ENCODE data around the gene COMMD9. TPM values are rescaled to one million over a fixed set of nuclear protein-coding genes. Genes with fewer than 3 reads are reported as not detected.
A peak's percentile ranks its signal among the peaks of the same experiment; 100 is the strongest.

COMMD9 gene
- polyA plus RNA-seq, 1 of the 3 experiments (the other 2 are of a cell fraction), result 44.2 TPM

DNA sequence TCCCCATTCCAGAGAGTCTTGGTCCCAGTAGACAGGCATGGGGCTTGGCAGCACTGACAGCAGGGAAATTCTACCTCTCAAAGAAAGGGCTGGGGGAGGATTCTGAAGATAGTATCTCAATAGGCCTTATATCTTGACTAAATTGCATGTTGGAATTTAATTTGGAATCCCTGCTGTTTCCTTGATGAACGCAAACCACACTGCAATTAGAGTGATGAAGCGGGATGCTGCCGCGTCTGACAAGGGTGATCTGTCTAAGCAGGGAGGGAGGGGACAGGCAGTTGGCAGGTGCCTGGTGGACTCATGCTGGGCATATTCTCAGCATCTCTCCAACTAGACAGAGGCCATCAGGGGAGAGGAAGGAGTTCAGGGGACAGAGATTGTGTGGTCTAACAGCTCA is 48.4 kb downstream of the COMMD9 start:
- no peak overlapping the region for H3K4me3 ChIP-seq (ENCODE audit: low read depth in 2 of 2, low read length in 1 of 2)
- no peaks in the 10 kb centered on the region for H3K36me3 ChIP-seq (replicated peaks in 1 of 2; ENCODE audit: control insufficient read depth in 1 of 2, insufficient read depth in 2 of 2, low read length in 1 of 2)
- no peak overlapping the region for H2AFZ ChIP-seq (ENCODE audit: low read depth)
- WGBS (ENCODE audit: low lambda C conversion rate), result 78% methylated on average over 4 of the region's 4 CpGs
- H3K4me1 ChIP-seq (ENCODE audit: control insufficient read depth in 1 of 2, insufficient read depth in 2 of 2, low read depth in 1 of 2, low read length in 1 of 2), result peaks cover 0 to 4% of the 10 kb centered on the region in 2 experiments; a peak in 1 of 4 replicates
- no peaks in the 10 kb centered on the region for H3K9me2 ChIP-seq
- TF ChIP-seq, protein P1, sequence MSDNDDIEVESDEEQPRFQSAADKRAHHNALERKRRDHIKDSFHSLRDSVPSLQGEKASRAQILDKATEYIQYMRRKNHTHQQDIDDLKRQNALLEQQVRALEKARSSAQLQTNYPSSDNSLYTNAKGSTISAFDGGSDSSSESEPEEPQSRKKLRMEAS (IDR thresholded peaks at IDR 0.05; ENCODE audit: low read depth), result no peak
- TF ChIP-seq EZH2phosphoT487 (IDR thresholded peaks at IDR 0.05; ENCODE audit: borderline replicate concordance, low read depth), result no peak
- no peak for TF ChIP-seq RAD21 (IDR thresholded peaks at IDR 0.05; ENCODE audit: low read length)
- TF ChIP-seq FOXJ3 (CRISPR knock-in tag; IDR thresholded peaks at IDR 0.05), result 0 out of 2 replicates have a peak, but pooled peaks have one; percentile 19
- TF ChIP-seq, protein P2, sequence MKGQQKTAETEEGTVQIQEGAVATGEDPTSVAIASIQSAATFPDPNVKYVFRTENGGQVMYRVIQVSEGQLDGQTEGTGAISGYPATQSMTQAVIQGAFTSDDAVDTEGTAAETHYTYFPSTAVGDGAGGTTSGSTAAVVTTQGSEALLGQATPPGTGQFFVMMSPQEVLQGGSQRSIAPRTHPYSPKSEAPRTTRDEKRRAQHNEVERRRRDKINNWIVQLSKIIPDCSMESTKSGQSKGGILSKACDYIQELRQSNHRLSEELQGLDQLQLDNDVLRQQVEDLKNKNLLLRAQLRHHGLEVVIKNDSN (IDR thresholded peaks at IDR 0.05; ENCODE audit: borderline replicate concordance, low read depth), result no peak
- TF ChIP-seq SIN3A (IDR thresholded peaks at IDR 0.05; ENCODE audit: borderline replicate concordance, low read depth, low read length), result no peak
- peak in 1 of 2 experiments; percentile 43; a peak in 1 of 4 replicates for TF ChIP-seq EP300 (IDR thresholded peaks at IDR 0.05; ENCODE audit: borderline replicate concordance in 1 of 2, low read depth in 1 of 2, low read length in 1 of 2)
- TF ChIP-seq GATA2 (CRISPR knock-in tag; IDR thresholded peaks at IDR 0.05), result peak; percentile 79
- TF ChIP-seq, protein P3, sequence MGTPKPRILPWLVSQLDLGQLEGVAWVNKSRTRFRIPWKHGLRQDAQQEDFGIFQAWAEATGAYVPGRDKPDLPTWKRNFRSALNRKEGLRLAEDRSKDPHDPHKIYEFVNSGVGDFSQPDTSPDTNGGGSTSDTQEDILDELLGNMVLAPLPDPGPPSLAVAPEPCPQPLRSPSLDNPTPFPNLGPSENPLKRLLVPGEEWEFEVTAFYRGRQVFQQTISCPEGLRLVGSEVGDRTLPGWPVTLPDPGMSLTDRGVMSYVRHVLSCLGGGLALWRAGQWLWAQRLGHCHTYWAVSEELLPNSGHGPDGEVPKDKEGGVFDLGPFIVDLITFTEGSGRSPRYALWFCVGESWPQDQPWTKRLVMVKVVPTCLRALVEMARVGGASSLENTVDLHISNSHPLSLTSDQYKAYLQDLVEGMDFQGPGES (IDR thresholded peaks at IDR 0.05; ENCODE audit: low read depth, low read length), result no peak
- no peak for TF ChIP-seq GABPA (IDR thresholded peaks at IDR 0.05; ENCODE audit: low read depth)
- TF ChIP-seq RCOR1 (IDR thresholded peaks at IDR 0.05; ENCODE audit: low read length), result peak; percentile 78; the same call in 1 of the 2 replicates
- no peak for TF ChIP-seq JUND (IDR thresholded peaks at IDR 0.05)
- TF ChIP-seq, protein P4, sequence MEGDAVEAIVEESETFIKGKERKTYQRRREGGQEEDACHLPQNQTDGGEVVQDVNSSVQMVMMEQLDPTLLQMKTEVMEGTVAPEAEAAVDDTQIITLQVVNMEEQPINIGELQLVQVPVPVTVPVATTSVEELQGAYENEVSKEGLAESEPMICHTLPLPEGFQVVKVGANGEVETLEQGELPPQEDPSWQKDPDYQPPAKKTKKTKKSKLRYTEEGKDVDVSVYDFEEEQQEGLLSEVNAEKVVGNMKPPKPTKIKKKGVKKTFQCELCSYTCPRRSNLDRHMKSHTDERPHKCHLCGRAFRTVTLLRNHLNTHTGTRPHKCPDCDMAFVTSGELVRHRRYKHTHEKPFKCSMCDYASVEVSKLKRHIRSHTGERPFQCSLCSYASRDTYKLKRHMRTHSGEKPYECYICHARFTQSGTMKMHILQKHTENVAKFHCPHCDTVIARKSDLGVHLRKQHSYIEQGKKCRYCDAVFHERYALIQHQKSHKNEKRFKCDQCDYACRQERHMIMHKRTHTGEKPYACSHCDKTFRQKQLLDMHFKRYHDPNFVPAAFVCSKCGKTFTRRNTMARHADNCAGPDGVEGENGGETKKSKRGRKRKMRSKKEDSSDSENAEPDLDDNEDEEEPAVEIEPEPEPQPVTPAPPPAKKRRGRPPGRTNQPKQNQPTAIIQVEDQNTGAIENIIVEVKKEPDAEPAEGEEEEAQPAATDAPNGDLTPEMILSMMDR (IDR thresholded peaks at IDR 0.05), result no peak
- H3K9me3 ChIP-seq, result no peaks in the 10 kb centered on the region
- H3F3A ChIP-seq (replicated peaks; ENCODE audit: insufficient read depth), result no peaks in the 10 kb centered on the region
- POLR2A ChIA-PET, result no interaction called here
- H3K79me2 ChIP-seq (ENCODE audit: insufficient read depth), result no peaks in the 10 kb centered on the region
- peak; percentile 39 for DNase-seq
- H3K4me2 ChIP-seq, result no peak overlapping the region
- no peak overlapping the region for H3K27ac ChIP-seq (ENCODE audit: low read depth in 2 of 2, low read length in 1 of 2)
- H4K20me1 ChIP-seq (ENCODE audit: insufficient read depth), result no peaks in the 10 kb centered on the region
- H3K27me3 ChIP-seq (ENCODE audit: insufficient read depth), result no peaks in the 10 kb centered on the region
- no peak overlapping the region for H3K9ac ChIP-seq
- CTCF ChIA-PET, result interaction anchor here (0.8 to 2.4 kb wide), 4 partner anchors 11 to 238 kb away, joined by 3 to 7 read pairs (median 6); no protein-coding TSS in a partner anchor

DNA sequence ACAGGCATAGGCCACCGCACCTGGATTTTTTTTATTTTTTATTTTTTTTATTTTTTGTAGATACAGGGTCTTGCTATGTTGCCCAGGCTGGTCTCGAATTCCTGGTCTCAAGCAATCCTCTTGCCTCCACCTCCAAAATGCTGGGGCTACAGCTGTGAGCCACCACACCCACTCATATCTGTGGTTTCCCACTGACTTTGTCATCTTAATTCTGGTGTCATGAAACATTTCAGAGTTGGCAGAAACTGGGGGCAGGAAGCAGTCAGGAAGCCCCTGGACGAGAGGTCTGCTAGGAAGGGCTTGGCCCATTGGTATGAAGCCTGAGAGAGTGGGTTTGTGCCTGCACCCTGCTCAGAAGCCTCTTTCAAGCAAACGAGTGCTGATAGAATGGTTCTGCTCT is 49.1 kb downstream of the COMMD9 start:
- DNase-seq, result no peak
- Histone ChIP-seq H3K9me3 (no peaks in the 10 kb centered on the region), H4K20me1 (ENCODE audit: insufficient read depth) (no peaks in the 10 kb centered on the region), H3K4me1 (ENCODE audit: control insufficient read depth in 1 of 2, insufficient read depth in 2 of 2, low read depth in 1 of 2, low read length in 1 of 2) (peaks cover 0 to 4% of the 10 kb centered on the region in 2 experiments; a peak in 1 of 4 replicates), H3K79me2 (ENCODE audit: insufficient read depth) (no peaks in the 10 kb centered on the region), H3K4me3 (ENCODE audit: low read depth in 2 of 2, low read length in 1 of 2) (no peak overlapping the region), H3K27ac (ENCODE audit: low read depth in 2 of 2, low read length in 1 of 2) (no peak overlapping the region), H3K9me2 (no peaks in the 10 kb centered on the region), H3K9ac (no peak overlapping the region), H3K27me3 (ENCODE audit: insufficient read depth) (no peaks in the 10 kb centered on the region), H3F3A (replicated peaks; ENCODE audit: insufficient read depth) (no peaks in the 10 kb centered on the region), H2AFZ (ENCODE audit: low read depth) (no peak overlapping the region), H3K4me2 (no peak overlapping the region), H3K36me3 (replicated peaks in 1 of 2; ENCODE audit: control insufficient read depth in 1 of 2, insufficient read depth in 2 of 2, low read length in 1 of 2) (no peaks in the 10 kb centered on the region)
- 78% methylated on average over 4 of the region's 4 CpGs for WGBS (ENCODE audit: low lambda C conversion rate)
- ChIA-PET POLR2A (no interaction called here), CTCF (interaction anchor here (2.4 kb wide), 1 partner anchor 19 kb away, joined by 7 read pairs; no protein-coding TSS in a partner anchor)
- TF ChIP-seq, protein P1 (IDR thresholded peaks at IDR 0.05; ENCODE audit: low read depth), result no peak
- TF ChIP-seq GABPA (IDR thresholded peaks at IDR 0.05; ENCODE audit: low read depth) (no peak), NFIC (IDR thresholded peaks at IDR 0.05; ENCODE audit: borderline replicate concordance) (no peak), NRF1 (IDR thresholded peaks at IDR 0.05; ENCODE audit: low read depth, low read length) (no peak), GATA2 (CRISPR knock-in tag; IDR thresholded peaks at IDR 0.05) (no peak), CHD2 (IDR thresholded peaks at IDR 0.05; ENCODE audit: low read length, partially characterized antibody) (no peak), POLR2AphosphoS5 (IDR thresholded peaks at IDR 0.05; ENCODE audit: low read depth, low read length) (no peak), FOSL2 (IDR thresholded peaks at IDR 0.05; ENCODE audit: borderline replicate concordance, low read depth) (no peak), FOXJ3 (CRISPR knock-in tag; IDR thresholded peaks at IDR 0.05) (no peak), SIN3A (IDR thresholded peaks at IDR 0.05; ENCODE audit: borderline replicate concordance, low read depth, low read length) (no peak)
- TF ChIP-seq, protein P5, sequence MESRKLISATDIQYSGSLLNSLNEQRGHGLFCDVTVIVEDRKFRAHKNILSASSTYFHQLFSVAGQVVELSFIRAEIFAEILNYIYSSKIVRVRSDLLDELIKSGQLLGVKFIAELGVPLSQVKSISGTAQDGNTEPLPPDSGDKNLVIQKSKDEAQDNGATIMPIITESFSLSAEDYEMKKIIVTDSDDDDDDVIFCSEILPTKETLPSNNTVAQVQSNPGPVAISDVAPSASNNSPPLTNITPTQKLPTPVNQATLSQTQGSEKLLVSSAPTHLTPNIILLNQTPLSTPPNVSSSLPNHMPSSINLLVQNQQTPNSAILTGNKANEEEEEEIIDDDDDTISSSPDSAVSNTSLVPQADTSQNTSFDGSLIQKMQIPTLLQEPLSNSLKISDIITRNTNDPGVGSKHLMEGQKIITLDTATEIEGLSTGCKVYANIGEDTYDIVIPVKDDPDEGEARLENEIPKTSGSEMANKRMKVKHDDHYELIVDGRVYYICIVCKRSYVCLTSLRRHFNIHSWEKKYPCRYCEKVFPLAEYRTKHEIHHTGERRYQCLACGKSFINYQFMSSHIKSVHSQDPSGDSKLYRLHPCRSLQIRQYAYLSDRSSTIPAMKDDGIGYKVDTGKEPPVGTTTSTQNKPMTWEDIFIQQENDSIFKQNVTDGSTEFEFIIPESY (IDR thresholded peaks at IDR 0.05; ENCODE audit: borderline replicate concordance, low read depth), result no peak
- TF ChIP-seq, protein P6, sequence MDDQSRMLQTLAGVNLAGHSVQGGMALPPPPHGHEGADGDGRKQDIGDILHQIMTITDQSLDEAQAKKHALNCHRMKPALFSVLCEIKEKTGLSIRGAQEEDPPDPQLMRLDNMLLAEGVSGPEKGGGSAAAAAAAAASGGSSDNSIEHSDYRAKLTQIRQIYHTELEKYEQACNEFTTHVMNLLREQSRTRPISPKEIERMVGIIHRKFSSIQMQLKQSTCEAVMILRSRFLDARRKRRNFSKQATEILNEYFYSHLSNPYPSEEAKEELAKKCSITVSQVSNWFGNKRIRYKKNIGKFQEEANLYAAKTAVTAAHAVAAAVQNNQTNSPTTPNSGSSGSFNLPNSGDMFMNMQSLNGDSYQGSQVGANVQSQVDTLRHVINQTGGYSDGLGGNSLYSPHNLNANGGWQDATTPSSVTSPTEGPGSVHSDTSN (IDR thresholded peaks at IDR 0.05), result no peak
